ENCODE results near the gene HS6ST1.
A peak's percentile ranks its signal among the peaks of the same experiment; 100 is the strongest.
"Not testable (repeated sequence)": the region's sequence is repeated elsewhere in the genome, so short reads cannot be mapped to it uniquely, and the experiment has no call there.

The HS6ST1 gene

GRCh38 chr2:128321784-128322714 is 3.4 kb upstream of the HS6ST1 start:
- DNase-seq = peak; percentile 78

DNA sequence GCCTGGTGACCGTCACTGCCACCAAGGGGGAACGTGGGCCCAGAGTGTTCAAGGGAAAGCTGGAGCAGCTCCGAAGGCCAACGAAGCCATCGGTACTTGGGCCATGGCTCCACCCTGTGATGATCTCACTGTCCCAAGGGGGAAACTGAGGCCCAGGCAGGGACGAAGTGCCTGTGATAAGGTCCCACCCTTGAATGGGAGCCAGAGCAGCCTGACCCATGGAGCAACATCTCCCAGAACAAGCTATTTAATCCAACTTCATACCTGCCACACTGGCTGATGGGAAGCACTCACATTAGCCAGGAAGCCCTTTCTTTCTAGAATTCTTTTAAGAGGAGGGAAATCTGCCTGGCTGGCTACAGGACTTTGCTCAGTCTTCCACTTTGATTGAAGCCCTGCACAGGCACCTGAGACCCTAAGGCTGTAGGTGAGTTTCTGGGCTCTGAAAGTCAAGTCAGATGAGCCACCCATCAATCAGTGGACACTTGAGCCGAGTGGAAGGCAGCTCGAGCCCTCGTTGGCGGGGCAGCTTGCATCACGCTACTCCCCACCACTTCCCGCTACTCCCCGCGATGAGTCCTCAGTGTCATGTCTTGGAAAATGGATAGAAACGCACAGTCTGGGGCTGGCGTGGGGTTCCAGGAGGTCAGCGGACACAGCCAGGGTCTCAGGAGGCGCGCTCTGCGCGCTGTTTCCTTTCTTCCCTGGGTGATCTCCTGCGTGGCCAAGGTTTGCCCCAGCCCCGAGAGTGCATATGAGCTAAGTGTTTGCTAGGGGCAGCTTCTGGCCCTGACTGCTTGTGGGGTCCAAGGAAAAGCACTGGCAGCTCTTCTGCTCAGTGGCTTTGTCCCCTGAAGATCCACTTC is 2.5 kb upstream of the HS6ST1 start:
- DNase-seq = peak; percentile 55

- no peak for DNase-seq
These were observed 1.7 kb upstream of the HS6ST1 start for GRCh38 chr2:128320192-128320905.

GRCh38 chr2:128319631-128320191 is 1.0 kb upstream of the HS6ST1 start:
- no peak for DNase-seq

DNA sequence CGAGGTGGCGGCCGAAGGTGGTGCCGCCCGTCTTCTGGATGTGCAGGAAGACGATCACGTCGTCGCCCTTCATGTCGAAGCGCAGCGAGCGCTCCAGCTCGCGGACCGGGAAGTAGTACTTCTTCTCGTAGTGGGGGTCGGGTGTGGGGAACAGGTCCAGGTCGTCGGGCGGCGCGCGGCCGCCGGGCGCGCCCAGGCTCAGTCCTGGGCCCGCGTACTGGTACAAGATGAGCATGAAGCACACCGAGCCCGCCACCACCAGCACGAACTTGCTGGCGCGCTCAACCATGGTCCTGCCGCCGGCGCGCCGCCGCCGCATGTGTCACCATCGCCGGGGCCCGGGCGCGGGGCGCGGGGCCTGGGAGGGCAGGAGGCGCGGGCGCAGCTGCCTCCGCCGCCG is 423 bp downstream of the HS6ST1 start:
- not testable (repeated sequence) for DNase-seq

- DNase-seq = not testable (repeated sequence)
These were observed 806 bp downstream of the HS6ST1 start for GRCh38 chr2:128317899-128318225.

DNA sequence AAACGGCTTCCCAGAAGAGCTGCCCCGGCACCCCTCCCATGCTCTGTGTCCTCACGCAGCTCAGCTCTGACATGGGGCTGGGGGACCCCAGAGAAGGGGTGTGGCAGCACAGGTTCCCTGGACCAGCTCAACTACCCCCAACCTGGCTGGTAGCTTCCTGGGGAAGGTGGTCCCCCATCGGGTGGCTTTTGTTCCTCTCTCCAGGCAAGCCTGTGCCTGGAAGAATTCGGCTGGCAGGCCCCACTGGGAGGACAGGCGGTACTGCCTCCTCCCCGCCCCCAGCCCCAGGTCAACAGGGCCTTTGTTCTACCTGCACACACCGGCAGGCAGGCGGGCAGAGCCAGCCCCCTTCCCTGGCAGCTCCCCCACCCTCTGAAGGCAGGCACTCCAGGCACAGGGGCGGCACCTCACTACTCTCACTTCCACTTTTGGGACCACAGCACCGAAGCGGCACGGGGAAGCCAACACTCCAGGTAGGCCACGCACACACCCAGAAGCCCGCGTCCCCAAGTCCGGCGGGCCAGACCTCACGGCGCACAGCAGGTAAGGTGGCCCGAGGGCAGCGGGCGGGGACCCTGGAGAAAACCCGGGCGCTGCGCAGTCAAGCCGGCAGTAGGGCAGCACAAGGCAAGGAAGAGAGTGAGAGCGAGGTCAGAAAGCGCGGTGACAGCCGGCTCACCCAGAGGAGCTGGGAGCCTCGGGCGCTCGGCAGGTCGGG is 1.3 kb downstream of the HS6ST1 start:
- DNase-seq = peak; percentile 12

DNA sequence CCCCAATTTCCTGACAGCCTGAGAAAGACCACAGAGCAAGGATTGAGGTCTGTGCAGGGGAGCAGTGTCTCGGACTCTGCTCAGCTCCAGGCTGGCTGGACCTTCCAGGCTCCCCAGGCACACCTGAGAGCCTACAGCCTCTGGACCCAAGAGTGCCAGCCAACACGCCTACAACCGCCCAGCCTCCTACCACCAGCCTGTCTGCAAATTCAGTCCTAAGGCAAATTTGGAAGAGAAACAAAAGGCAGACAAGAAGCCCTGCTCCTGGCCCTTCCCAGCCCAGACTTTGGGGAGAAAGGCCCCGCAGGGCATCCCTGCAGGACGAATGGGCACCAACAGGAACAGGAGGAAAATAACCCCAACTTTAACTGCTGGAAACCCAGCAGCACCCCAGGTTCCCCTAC is 1.9 kb downstream of the HS6ST1 start:
- DNase-seq = no peak

GRCh38 chr2:128315829-128316776 is 2.6 kb downstream of the HS6ST1 start:
- peak; percentile 16 for DNase-seq

DNA sequence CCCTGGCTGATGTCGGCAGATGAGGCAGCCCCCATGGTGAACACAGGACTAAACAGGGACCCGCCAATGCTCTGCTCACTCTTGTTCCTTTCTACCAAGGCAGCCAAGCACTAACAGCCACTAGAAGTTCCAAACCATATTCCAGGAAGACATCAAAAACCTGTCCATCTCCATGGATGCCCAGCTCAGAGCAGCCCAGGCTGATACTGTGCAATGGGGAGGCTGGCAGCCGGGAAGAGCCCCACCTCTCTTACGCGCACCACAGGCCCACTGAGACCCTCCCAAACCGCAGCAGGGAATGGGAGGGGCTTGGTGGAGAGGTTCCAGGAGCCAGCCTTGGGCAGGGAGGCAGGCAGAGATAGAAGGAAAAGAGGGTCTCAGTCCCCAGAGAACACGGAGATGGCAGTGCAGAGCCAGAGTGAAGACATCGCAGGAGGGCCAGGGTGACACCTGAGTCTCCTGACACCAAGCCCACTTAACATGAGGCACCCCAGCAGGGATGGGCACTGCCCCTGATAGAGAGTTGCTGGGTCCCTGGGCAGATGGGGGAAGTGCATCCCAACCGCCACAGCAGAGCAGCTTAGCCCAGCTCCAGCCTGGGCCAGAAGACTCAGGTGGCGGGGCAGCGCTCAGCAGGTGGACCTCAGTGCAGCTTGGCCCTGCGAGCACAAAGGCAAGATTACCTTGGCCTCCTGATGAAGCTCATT is 3.4 kb downstream of the HS6ST1 start:
- DNase-seq = peak; percentile 25

GRCh38 chr2:128314348-128315121 is 4.1 kb downstream of the HS6ST1 start:
- no peak for DNase-seq

GRCh38 chr2:128313931-128314347 is 4.7 kb downstream of the HS6ST1 start:
- DNase-seq = no peak

DNA sequence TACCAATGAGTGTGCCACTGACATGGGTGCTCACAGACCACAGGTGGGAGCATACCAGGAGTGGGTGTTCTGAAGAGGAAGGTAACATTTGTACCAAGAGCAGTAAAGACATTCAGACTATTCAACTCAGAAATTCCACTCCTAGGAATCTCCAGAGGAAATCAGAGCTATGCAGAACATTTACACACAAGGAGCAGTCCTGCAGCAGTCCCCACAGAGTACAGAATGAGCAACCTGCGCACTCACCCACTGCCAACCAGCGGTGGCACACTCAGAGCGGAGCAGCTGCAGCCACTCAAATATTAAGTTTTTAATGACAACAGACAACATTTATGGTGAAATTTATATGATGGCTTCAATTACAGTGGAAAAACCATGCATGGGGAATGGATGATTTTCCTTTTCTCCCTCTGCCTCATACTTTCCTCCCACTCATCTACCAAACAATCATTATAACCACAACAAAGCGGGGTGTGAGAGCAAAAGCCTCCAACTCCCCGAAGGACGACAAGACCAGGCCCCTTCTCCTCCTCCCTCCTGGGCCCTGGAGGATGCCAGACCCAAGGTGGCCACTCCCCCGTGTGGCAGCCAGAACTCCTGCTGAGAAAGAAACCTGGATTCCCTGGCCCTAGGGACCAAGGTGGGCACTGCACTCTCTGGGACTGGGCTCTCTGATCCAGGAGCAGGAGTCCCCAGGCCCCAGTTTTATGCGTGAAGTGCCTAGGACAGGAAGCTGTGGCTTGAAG is 5.4 kb downstream of the HS6ST1 start:
- DNase-seq = peak; percentile 20

- DNase-seq = no peak
These were observed 6.3 kb downstream of the HS6ST1 start for GRCh38 chr2:128312411-128312810.

DNA sequence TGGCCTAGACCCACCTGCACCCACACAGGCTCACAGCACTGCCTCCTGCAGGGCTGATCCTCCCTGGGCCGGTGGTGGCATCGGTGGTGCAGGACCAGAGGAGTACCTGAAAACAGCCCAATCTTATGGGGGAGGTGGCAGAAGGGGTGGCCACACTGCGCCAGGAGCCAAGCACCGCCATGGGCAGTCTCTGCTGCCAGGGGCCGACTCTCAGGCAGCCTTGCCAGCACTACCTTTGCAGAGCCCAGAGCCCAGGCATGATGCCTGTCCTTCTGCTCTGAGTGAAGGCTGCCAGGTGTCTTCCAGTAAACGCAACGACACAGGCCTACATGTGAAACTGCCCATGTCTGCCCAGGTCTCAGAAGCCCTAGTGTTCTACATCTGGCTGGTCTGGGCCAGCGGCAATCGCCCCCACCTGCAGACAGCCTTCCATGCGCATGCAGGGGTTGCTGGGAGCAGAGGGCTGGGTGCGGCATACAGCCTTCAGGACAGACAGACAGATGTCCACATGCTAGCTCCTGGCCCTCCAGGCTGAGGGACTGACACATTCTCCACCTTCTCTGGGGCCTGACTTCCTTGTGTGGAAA is 6.8 kb downstream of the HS6ST1 start:
- DNase-seq = peak; percentile 37

DNA sequence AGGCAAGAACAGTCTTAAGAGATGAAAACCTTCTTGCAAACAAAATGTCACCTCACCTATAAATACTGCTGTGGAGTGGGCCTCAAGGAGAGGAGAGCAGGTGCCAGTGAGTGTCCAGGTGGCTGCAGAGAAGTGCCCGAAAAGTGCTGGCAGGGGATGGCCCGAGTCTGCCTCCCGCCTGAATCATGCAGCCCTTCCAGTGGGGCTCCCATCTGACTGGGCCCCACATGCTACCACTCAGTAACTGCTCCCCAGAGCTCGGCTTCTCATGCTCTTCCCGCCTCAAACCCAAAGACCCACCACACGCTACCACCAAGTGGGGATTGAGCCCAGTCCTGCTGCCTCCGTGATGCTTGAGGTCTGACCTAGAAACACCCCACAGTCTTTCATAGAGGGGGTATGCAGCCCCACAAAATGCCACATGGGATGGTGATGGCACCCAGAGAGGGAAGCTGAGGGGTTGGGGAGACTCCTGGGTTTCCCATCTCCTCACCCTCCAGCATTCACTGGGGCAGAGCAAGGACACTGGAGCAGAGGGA is 7.4 kb downstream of the HS6ST1 start:
- peak; percentile 43 for DNase-seq

DNA sequence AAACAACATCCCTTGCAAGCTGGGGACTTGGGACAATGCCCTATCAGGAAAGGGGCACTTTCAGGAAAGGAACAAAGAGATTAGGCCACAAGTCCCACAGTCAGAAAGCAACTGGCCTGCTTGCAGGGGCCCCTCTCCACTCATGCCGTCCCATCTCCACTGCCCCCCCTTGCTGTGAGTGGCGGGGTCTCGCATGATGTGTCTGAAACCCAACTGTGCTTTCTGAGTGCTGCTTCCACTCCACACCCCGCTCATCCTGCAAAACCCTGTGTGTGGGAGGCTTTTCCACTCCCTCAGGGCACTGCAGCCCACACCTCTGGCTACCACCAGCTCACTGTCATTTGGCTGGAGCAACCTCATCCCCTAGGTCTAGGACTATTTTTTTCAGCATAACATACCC is 7.9 kb downstream of the HS6ST1 start:
- DNase-seq = peak; percentile 24
